AG04449 (cell line): ENCODE results near the gene NPW.

Experiments used
- CTCF ChIA-PET: fragments of 350-600 bp; formaldehyde crosslinking; extraction: SDS; loops from one replicate; lab custom pipeline; 2021; ENCODE audit warnings: antibody characterized with exemption; lab: Yijun Ruan, JAX
- POLR2A ChIA-PET: fragments of 400-600, 350-600 bp; formaldehyde crosslinking; extraction: SDS; loops from one replicate; lab custom pipeline; 2020; ENCODE audit warnings: antibody characterized with exemption, inconsistent platforms; lab: Yijun Ruan, JAX
- DNase-seq: peaks from one replicate; pipeline ENCODE4 v3.0.0-alpha.2; 2010; ENCODE audit warnings: low read depth, low spot score
- H3K4me3 ChIP-seq: 2 replicates; pipeline ENCODE4 v1.5.1; 2011; ENCODE audit warnings: low read depth, mild to moderate bottlenecking, control low read depth, low read length
- TF ChIP-seq, protein P1 (sequence below): IDR thresholded peaks from one replicate; pipeline ENCODE4 v1.5.1; 2011; ENCODE audit warnings: mild to moderate bottlenecking, moderate library complexity, low read length, control low read depth, inconsistent platforms; ENCODE audit not compliant: insufficient read depth; ENCODE audit errors: missing control alignments

The NPW gene

DNA sequence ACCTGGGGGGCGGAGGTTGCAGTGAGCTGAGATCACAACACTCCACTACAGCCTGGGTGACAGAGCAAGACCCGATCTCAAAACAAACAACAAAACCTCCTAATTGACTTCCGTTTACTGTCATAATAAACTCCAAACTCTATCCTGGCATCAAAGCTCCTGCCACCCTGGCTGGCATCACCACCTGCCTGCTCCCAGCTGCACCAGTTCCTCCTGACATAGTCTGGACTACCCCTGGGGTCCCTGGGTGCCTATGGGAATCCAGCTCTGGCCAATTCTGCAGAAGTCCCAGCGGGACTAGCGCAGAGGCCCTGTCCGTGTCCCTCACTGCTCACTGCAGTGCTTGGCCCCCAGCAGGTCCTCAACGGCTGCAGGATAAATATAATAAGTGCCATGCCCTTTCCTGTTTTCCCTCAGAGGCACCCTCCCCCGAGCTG, 27.3 kb downstream of the NPW start:
- TF ChIP-seq, protein P1, sequence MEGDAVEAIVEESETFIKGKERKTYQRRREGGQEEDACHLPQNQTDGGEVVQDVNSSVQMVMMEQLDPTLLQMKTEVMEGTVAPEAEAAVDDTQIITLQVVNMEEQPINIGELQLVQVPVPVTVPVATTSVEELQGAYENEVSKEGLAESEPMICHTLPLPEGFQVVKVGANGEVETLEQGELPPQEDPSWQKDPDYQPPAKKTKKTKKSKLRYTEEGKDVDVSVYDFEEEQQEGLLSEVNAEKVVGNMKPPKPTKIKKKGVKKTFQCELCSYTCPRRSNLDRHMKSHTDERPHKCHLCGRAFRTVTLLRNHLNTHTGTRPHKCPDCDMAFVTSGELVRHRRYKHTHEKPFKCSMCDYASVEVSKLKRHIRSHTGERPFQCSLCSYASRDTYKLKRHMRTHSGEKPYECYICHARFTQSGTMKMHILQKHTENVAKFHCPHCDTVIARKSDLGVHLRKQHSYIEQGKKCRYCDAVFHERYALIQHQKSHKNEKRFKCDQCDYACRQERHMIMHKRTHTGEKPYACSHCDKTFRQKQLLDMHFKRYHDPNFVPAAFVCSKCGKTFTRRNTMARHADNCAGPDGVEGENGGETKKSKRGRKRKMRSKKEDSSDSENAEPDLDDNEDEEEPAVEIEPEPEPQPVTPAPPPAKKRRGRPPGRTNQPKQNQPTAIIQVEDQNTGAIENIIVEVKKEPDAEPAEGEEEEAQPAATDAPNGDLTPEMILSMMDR = peak; percentile 0
- H3K4me3 ChIP-seq = peak overlapping the region; percentile 86
- ChIA-PET POLR2A (interaction anchor here (1.0 to 2.1 kb wide), 5 partner anchors 11 to 108 kb away, joined by 3 to 11 read pairs (median 5); partner anchors contain the start of gene RPS2), CTCF (interaction anchor here (1.2 to 5.0 kb wide), 7 partner anchors 9 to 94 kb away, joined by 4 to 19 read pairs (median 12); no protein-coding TSS in a partner anchor)
- DNase-seq = no peak

DNA sequence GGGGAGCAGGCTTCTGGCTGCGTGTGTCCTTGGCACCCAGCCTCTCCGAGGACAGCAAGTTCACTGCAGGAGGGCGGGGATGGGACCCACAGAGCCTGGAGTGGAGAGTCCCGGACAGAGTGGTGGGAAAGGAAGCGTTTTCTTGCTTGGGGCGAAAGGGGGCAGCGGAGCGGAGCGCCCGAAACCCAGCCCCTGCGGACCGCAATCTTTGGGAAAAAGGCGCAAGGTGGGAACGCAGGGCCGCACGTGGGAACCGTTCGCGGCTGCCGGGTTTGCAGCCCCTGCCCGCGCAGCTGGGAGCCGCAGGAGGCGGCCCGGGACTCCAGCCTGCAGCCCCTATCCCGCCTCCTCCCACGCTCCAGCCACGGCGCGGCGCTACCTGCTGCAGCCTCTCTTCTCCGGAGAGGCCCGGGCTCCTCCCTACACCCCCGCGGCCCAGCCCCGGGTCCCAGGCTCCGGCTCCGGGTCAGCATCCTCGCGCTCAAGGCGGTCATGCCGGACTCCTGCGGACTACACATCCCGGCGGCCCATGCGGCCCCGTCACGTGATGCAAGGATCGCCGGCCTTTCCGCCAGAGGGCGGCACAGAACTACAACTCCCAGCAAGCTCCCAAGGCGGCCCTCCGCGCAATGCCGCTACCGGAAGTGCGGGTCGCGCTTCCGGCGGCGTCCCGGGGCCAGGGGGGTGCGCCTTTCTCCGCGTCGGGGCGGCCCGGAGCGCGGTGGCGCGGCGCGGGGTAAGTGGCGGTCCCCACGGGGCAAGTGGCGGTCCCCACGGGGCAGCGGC, 27.9 kb downstream of the NPW start, which contains the start of the genes NTHL1 and TSC2:
Gene NTHL1 (minus strand): TSS at position 505 of the 786 bp plus-strand sequence. CDS start 11 bp downstream, at position 494.
Gene TSC2 (plus strand): TSS at position 656 of the 786 bp plus-strand sequence. CDS start 631 bp downstream, outside the sequence.
- ChIA-PET CTCF (interaction anchor here (0.7 to 5.0 kb wide), 10 partner anchors 9 to 93 kb away, joined by 3 to 19 read pairs (median 5); no protein-coding TSS in a partner anchor), POLR2A (interaction anchor here (0.7 to 2.1 kb wide), 12 partner anchors 12 to 108 kb away, joined by 3 to 11 read pairs (median 5); partner anchors contain the start of genes RAB26, RPS2 and TRAF7)
- DNase-seq = peak; percentile 70
- peak within 1 kb of the TSS; percentile 86 for H3K4me3 ChIP-seq
- TF ChIP-seq, protein P1 = peak; percentile 48

DNA sequence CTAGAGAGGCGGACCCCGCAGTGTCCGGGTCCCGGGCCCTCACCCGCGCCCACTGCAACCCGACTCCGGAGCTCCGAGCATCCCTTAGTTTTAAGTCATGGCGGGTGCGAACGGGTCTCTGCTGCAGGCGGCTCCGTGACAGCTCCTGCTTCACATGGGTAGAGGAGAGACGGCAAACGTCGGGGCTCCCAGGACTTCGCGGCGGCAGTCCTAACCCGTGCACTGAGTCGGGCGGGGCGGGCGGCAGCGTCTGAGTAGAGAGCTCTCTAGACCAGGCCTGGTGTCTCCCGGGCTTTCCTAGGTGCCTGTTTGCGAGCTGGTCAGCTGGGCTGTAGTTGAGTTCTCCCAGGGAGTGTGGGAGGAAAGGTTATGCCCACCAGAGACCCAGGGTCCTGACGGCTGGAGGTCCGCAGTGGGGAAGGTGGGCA, 28.5 kb downstream of the NPW start:
- POLR2A ChIA-PET = interaction anchor here (0.7 to 2.1 kb wide), 10 partner anchors 12 to 107 kb away, joined by 3 to 11 read pairs (median 4); partner anchors contain the start of genes RAB26, RPS2 and TRAF7
- DNase-seq = no peak
- CTCF ChIA-PET = interaction anchor here (0.7 to 5.0 kb wide), 10 partner anchors 8 to 92 kb away, joined by 3 to 19 read pairs (median 5); no protein-coding TSS in a partner anchor
- H3K4me3 ChIP-seq = peak overlapping the region; percentile 86
- TF ChIP-seq, protein P1 = no peak

GRCh38 chr16:2053211-2053610, 33.6 kb downstream of the NPW start:
- TF ChIP-seq, protein P1 = no peak
- CTCF ChIA-PET = interaction anchor here (2.4 kb wide), 1 partner anchor 49 kb away, joined by 6 read pairs; no protein-coding TSS in a partner anchor
- POLR2A ChIA-PET = no interaction called here
- no peak overlapping the region for H3K4me3 ChIP-seq
- no peak for DNase-seq

DNA sequence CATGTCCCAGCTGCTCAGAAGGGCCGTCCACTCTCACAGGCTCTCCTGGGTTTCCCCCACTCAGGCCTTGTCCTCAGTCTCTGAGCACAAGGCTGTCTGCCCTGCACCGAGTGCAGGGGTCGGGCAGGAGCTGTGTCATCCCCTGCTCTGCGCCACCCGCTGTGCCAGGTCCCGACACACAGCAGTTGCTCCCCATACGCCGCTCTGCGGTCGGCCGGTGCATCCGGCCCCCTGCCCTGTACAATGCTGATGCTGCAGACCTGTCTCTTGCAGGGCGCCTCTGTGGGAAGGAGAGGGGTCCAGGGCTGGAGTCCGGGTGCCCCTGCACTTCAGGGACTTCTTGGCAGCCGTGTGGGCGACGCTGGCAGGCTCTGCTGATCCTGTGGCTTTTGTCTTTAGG, 34.3 kb downstream of the NPW start:
- TF ChIP-seq, protein P1 = no peak
- H3K4me3 ChIP-seq = no peak overlapping the region
- ChIA-PET CTCF (no interaction called here), POLR2A (no interaction called here)
- no peak for DNase-seq
